GM12878 (cell line): Measurements from ENCODE around the gene TMEM235.
A peak's percentile ranks its signal among the peaks of the same experiment; 100 is the strongest.

ENCODE experiments used
- POLR2A ChIP-seq: IDR thresholded peaks from 2 replicates; pipeline ENCODE4 v1.6.1; 2011; ENCODE audit warnings: low read depth, mild to moderate bottlenecking, low read length
- SMARCA5 ChIP-seq: fragments of 450-650 bp; IDR thresholded peaks from 2 replicates; pipeline ENCODE4 v1.6.1; 2017; ENCODE audit warnings: mild to moderate bottlenecking
- STAT3 ChIP-seq: IDR thresholded peaks from 2 replicates; pipeline ENCODE4 v1.6.1; 2011; ENCODE audit warnings: low read depth, low read length, improper control_type of control experiment

- no peak for TF ChIP-seq STAT3
- no peak for TF ChIP-seq SMARCA5
- TF ChIP-seq POLR2A: peak; percentile 45; the same call in 1 of the 2 replicates
Measured at GRCh38 chr17:78226759-78227454, 4.5 kb upstream of the TMEM235 start.
